CD14-positive monocyte (primary cell): ENCODE results near the gene DLEC1. TPM values are rescaled to one million over a fixed set of nuclear protein-coding genes. Genes with fewer than 3 reads are reported as not detected.

ENCODE experiments used
- DNase-seq, 3 donors: peaks; one replicate each; pipeline ENCODE4 v3.0.0-alpha.2; 2011 to 2022
- H2AFZ ChIP-seq: 2 replicates; pipeline ENCODE4 v1.6.0; 2012; ENCODE audit warnings: mild to moderate bottlenecking, low read depth, low read length, inconsistent platforms; ENCODE audit not compliant: insufficient read depth, poor library complexity, severe bottlenecking
- H3K27ac ChIP-seq, 2 donors: 1 replicate in 1 of 2; 2 replicates in 1 of 2; pipeline ENCODE4 v1.5.1; 2012 to 2013; ENCODE audit warnings: low read length in 2 of 2, control low read depth in 1 of 2, inconsistent platforms in 1 of 2, low read depth in 1 of 2, mild to moderate bottlenecking in 1 of 2
- H3K27me3 ChIP-seq, 2 donors: one replicate each; pipeline versions ENCODE4 v1.6.0 to v1.6.1; 2011 to 2013; ENCODE audit warnings: low read length in 2 of 2; ENCODE audit not compliant: control insufficient read depth in 2 of 2, insufficient read depth in 2 of 2
- H3K36me3 ChIP-seq, 2 donors: replicated peaks in 1 of 2; 1 replicate in 1 of 2; 2 replicates in 1 of 2; pipeline versions ENCODE4 v1.5.1 to v1.6.1; 2012 to 2013; ENCODE audit warnings: low read length in 2 of 2, control low read depth in 1 of 2, inconsistent platforms in 1 of 2, mild to moderate bottlenecking in 1 of 2; ENCODE audit not compliant: insufficient read depth in 2 of 2, control insufficient read depth in 1 of 2
- H3K4me1 ChIP-seq, 2 donors: 1 replicate in 1 of 2; 2 replicates in 1 of 2; pipeline versions ENCODE4 v1.5.1 to v1.6.1; 2012 to 2013; ENCODE audit warnings: low read length in 2 of 2, control low read depth in 1 of 2, inconsistent platforms in 1 of 2, mild to moderate bottlenecking in 1 of 2, moderate library complexity in 1 of 2; ENCODE audit not compliant: insufficient read depth in 2 of 2, control insufficient read depth in 1 of 2
- H3K4me2 ChIP-seq: replicated peaks from 2 replicates; pipeline ENCODE3; 2012; ENCODE audit warnings: low read length, moderate library complexity, mild to moderate bottlenecking; ENCODE audit not compliant: poor library complexity, severe bottlenecking; ENCODE audit errors: extremely low read depth
- H3K4me3 ChIP-seq, 3 experiments: fragments of 200-600 bp in 1 of 3; sonication (generic) in 1 of 3; replicated peaks in 1 of 3; 1 replicate in 2 of 3; 2 replicates in 1 of 3; pipeline ENCODE4 v1.5.1; 2011 to 2013; ENCODE audit warnings: low read length in 3 of 3, mild to moderate bottlenecking in 3 of 3, control low read depth in 2 of 3, low read depth in 2 of 3, inconsistent platforms in 1 of 3, moderate library complexity in 1 of 3
- H3K79me2 ChIP-seq: 2 replicates; pipeline ENCODE4 v1.6.0; 2012; ENCODE audit warnings: mild to moderate bottlenecking, control low read depth, inconsistent platforms, low read length, moderate library complexity; ENCODE audit not compliant: insufficient read depth
- H3K9ac ChIP-seq: 2 replicates; pipeline ENCODE4 v1.6.0; 2017; ENCODE audit warnings: low read length, mild to moderate bottlenecking; ENCODE audit not compliant: insufficient read depth, poor library complexity, severe bottlenecking
- H3K9me3 ChIP-seq, 2 donors: replicated peaks in 1 of 2; 1 replicate in 1 of 2; 2 replicates in 1 of 2; pipeline versions ENCODE4 v1.5.1 to v1.6.1; 2012 to 2013; ENCODE audit warnings: low read length in 2 of 2, control low read depth in 1 of 2; ENCODE audit not compliant: control insufficient read depth in 1 of 2, insufficient read depth in 1 of 2
- H4K20me1 ChIP-seq: 2 replicates; pipeline ENCODE4 v1.6.0; 2012; ENCODE audit warnings: mild to moderate bottlenecking, low read length, control low read depth, moderate library complexity; ENCODE audit not compliant: insufficient read depth
- H3K27ac Mint-ChIP-seq, 7 donors: one replicate each; pipeline ENCODE4 v1.8.0; 2020; ENCODE audit warnings: mild to moderate bottlenecking in 7 of 7, mixed read lengths in 7 of 7, moderate library complexity in 6 of 7, inconsistent platforms in 2 of 7
- H3K27me3 Mint-ChIP-seq, 3 donors: one replicate each; pipeline ENCODE4 v1.8.0; 2021 to 2022; ENCODE audit warnings: low read depth in 3 of 3, mild to moderate bottlenecking in 3 of 3, mixed read lengths in 3 of 3, moderate library complexity in 3 of 3, inconsistent platforms in 1 of 3
- H3K36me3 Mint-ChIP-seq, 2 donors: one replicate each; pipeline ENCODE4 v1.8.0; 2020; ENCODE audit warnings: mixed read lengths in 2 of 2, inconsistent platforms in 1 of 2, mild to moderate bottlenecking in 1 of 2
- H3K4me1 Mint-ChIP-seq: one replicate; pipeline ENCODE4 v1.8.0; 2020; ENCODE audit warnings: mild to moderate bottlenecking, mixed read lengths
- H3K4me3 Mint-ChIP-seq, 2 donors: one replicate each; pipeline ENCODE4 v1.8.0; 2020; ENCODE audit warnings: mild to moderate bottlenecking in 2 of 2, mixed read lengths in 2 of 2, moderate library complexity in 1 of 2
- H3K9me3 Mint-ChIP-seq, 7 donors: one replicate each; pipeline ENCODE4 v1.8.0; 2020 to 2022; ENCODE audit warnings: mixed read lengths in 7 of 7, mild to moderate bottlenecking in 6 of 7, moderate library complexity in 6 of 7, inconsistent platforms in 2 of 7
- CTCF ChIP-seq: fragments of 200-600 bp; IDR thresholded peaks from one replicate; pipeline ENCODE4 v1.8.0; 2022; ENCODE audit warnings: antibody characterized with exemption, mild to moderate bottlenecking
- WGBS: methylation state at CpG from one replicate; pipeline ENCODE4 v1.1.5; 2013; ENCODE audit warnings: missing lambda C conversion rate; ENCODE audit not compliant: insufficient coverage; 5-methylcytosine and 5-hydroxymethylcytosine counted together
- intact Hi-C, 2 donors: fragments of 100-400 bp; cut with micrococcal nuclease; formaldehyde crosslinking; loops; one replicate each; pipeline versions ENCODE4 v1.15.0 to v1.15.1; 2023
- polyA plus RNA-seq, 3 donors: library from polyadenylated mRNA; depleted of rRNA in 1 of 3; unstranded in 2 of 3; stranded (reverse) in 1 of 3; fragments of 300-500 nt in 2 of 3; fragments of >200 nt in 1 of 3; fragmentation: Illumina TruSeq in 2 of 3; gene quantifications; 1 replicate in 2 of 3; 2 replicates in 1 of 3; pipeline ENCODE4 v1.2.3, GENCODE V29; 2012 to 2021

The DLEC1 gene
- polyA plus RNA-seq, 3 donors = 0.11 to 0.81 (median 0.14) TPM

DNA sequence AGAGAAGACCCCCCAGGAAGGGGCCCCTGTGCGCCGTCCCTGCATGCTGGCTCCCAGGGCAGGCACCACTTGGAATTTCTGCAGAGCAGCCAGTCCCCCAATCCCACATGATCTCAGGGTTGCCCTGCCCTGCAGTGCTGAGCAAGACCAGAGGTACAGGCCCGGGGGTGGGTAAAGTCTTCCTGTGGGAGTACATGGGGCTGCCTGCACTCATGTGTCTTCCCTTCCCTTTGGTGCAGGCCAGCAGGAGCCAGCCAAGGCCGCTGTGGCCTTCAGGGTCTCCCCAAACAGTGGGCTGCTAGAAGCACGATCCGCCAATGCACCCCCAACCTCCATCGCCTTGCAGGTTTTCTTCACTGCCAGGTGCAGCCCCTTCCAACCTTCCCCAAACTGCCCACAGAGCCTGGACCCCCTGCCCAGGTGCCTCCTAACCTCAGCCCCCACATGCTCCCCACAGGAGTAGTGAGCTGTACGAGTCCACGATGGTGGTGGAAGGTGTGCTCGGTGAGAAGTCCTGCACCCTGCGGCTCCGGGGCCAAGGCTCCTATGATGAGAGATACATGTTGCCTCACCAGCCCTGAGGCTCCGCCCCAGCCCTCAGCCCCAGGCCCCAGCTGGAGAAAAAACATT, 82.9 kb downstream of the DLEC1 start:
- Histone ChIP-seq H2AFZ (no peak overlapping the region), H3K9ac (no peak overlapping the region), H3K27ac (no peak overlapping the region), H3K27me3 (no peaks in the 10 kb centered on the region), H3K36me3 (peaks cover 71 to 89% of the 10 kb centered on the region in 2 donors), H3K4me2 (no peak overlapping the region), H4K20me1 (peaks cover 96% of the 10 kb centered on the region), H3K4me1 (peaks cover 0 to 5% of the 10 kb centered on the region in 2 donors), H3K79me2 (no peaks in the 10 kb centered on the region), H3K4me3 (no peak overlapping the region), H3K9me3 (no peaks in the 10 kb centered on the region)
- Mint-ChIP-seq H3K4me3 (no peak overlapping the region), H3K9me3 (no peaks in the 10 kb centered on the region), H3K27me3 (peaks cover 0 to 2% (median 0%) of the 10 kb centered on the region in 3 donors), H3K27ac (peak overlapping the region in 2 of 7 donors; percentile 10 to 38), H3K36me3 (peaks cover 82 to 91% of the 10 kb centered on the region in 2 donors), H3K4me1 (peaks cover 10% of the 10 kb centered on the region)
- TF ChIP-seq CTCF = no peak
- intact Hi-C loops = no loop called here
- no peak for DNase-seq
- WGBS = 98% methylated on average over 9 of the region's 13 CpGs

DNA sequence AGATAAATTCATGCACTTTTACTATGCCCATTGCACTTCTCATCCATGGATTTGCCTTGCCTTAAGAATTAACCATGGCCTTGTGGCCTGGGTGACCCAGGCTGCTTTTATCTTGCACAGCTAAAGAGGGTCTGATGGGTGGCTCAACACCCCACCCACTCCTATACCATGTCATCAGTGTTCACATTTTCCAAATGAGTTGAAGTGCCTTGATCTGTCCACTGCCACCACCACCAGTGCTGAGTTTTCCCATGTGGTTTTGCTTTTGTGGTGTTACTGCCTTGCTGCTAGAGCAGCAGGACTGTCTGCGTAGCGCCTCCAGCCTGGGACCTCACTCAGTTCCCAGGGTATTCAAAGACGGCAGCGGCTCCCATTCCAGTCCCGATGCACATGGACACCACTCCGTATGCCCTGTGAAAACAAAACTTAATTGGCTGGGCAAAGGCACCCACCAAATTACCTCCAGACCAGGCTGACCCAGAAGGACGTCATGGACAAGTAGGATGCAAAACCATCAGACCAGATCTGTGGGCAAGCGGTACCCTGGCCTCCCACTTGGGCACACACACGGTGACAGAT, 83.8 kb downstream of the DLEC1 start:
- H3K36me3 ChIP-seq = peaks cover 80 to 98% of the 10 kb centered on the region in 2 donors
- no peaks in the 10 kb centered on the region for H3K9me3 ChIP-seq
- H3K27ac Mint-ChIP-seq = peak overlapping the region in 3 of 7 donors; percentile 12 to 46 (median 15)

More for the DNA sequence above, 83.8 kb downstream of the DLEC1 start:
- Histone ChIP-seq H3K27me3 (no peaks in the 10 kb centered on the region), H3K4me1 (peaks cover 0 to 5% of the 10 kb centered on the region in 2 donors), H4K20me1 (peaks cover 96% of the 10 kb centered on the region), H2AFZ (no peak overlapping the region), H3K27ac (no peak overlapping the region), H3K79me2 (peaks cover 2% of the 10 kb centered on the region), H3K9ac (no peak overlapping the region), H3K4me3 (no peak overlapping the region), H3K4me2 (no peak overlapping the region)
- no peak for TF ChIP-seq CTCF
- no peaks in the 10 kb centered on the region for H3K9me3 Mint-ChIP-seq
- H3K4me3 Mint-ChIP-seq = no peak overlapping the region
- no peaks in the 10 kb centered on the region for H3K27me3 Mint-ChIP-seq
- no peak for DNase-seq
- intact Hi-C loops = no loop called here
- WGBS = 99% methylated on average over 9 of the region's 9 CpGs
- H3K4me1 Mint-ChIP-seq = peaks cover 10% of the 10 kb centered on the region
- peaks cover 91 to 97% of the 10 kb centered on the region in 2 donors for H3K36me3 Mint-ChIP-seq
